K562 (cell line): ENCODE measurements around the gene SLC43A2. TPM values are rescaled to one million over a fixed set of nuclear protein-coding genes. Genes with fewer than 3 reads are reported as not detected.

Experiments used
- ATAC-seq: fragments of 200-7000 bp; cut with Tn5 transposase; 3 replicates; pipeline ENCODE4 v1.9.1; 2020; ENCODE audit warnings: moderate library complexity
- BruUV-seq: library from RNA; stranded (reverse); fragments of 400-500 nt; replicated peaks from 2 replicates; lab custom pipeline; 2021; lab: Mats Ljungman, UMichigan
- CTCF ChIA-PET: fragments of 300-600 bp; formaldehyde crosslinking; extraction: SDS; loops from one replicate; lab custom pipeline; 2021; ENCODE audit warnings: low intra/inter-chr PET ratio; lab: Yijun Ruan, JAX
- POLR2A ChIA-PET: fragments of 300-600, 350-650 bp; sonication (Branson Sonifier 250); formaldehyde crosslinking; extraction: SDS; loops from one replicate; lab custom pipeline; 2021; ENCODE audit warnings: antibody characterized with exemption, inconsistent platforms; lab: Yijun Ruan, JAX
- DNase-seq, 4 experiments: peaks; one replicate each; pipeline versions ENCODE4 v3.0.0 to v3.0.0-alpha.2; 2011 to 2018; ENCODE audit warnings: low spot score in 3 of 4, mixed read lengths in 3 of 4; ENCODE audit errors: extremely low read depth in 1 of 4
- FAIRE-seq: peaks from 2 replicates; lab custom pipeline; 2011; peaks lifted over from hg19 to GRCh38; lab: Jason Lieb, UNC
- H2AFZ ChIP-seq: 2 replicates; pipeline ENCODE4 v1.6.0; 2011; ENCODE audit warnings: low read depth, low read length, control low read depth, inconsistent platforms
- H3K27ac ChIP-seq: fragments of 200-600 bp; 3 replicates; pipeline ENCODE4 v1.8.0; 2011; ENCODE audit warnings: low read depth, mild to moderate bottlenecking, control low read depth, inconsistent platforms, low read length, moderate library complexity, mixed read lengths; ENCODE audit errors: extremely low read depth
- H3K27me3 ChIP-seq, 2 experiments: fragments of 300-600 bp in 1 of 2; 2 replicates in 1 of 2; 3 replicates in 1 of 2; pipeline versions ENCODE4 v1.6.0 to v1.8.0; 2011; ENCODE audit warnings: inconsistent platforms in 2 of 2, low read length in 2 of 2, mild to moderate bottlenecking in 1 of 2, mixed read lengths in 1 of 2, moderate library complexity in 1 of 2; ENCODE audit not compliant: control insufficient read depth in 2 of 2, insufficient read depth in 2 of 2
- H3K36me3 ChIP-seq: fragments of 300-600 bp; 3 replicates; pipeline ENCODE4 v1.8.0; 2011; ENCODE audit warnings: mild to moderate bottlenecking, low read length, inconsistent platforms; ENCODE audit not compliant: control insufficient read depth, insufficient read depth
- H3K4me1 ChIP-seq, 2 experiments: fragments of 200-600 bp in 1 of 2; replicated peaks in 1 of 2; 2 replicates in 1 of 2; 3 replicates in 1 of 2; pipeline versions ENCODE4 v1.5.1 to v1.8.0; 2011; ENCODE audit warnings: inconsistent platforms in 2 of 2, low read length in 2 of 2, mild to moderate bottlenecking in 1 of 2, mixed read lengths in 1 of 2, moderate library complexity in 1 of 2; ENCODE audit not compliant: control insufficient read depth in 2 of 2, insufficient read depth in 2 of 2
- H3K4me2 ChIP-seq: 2 replicates; pipeline ENCODE4 v1.6.1; 2011; ENCODE audit warnings: low read length, control low read depth, inconsistent platforms, mixed read lengths; ENCODE audit not compliant: insufficient read depth
- H3K4me3 ChIP-seq: fragments of 200-600 bp; sonication (generic), shearing (Covaris generic); 2 replicates; pipeline ENCODE4 v1.5.1; 2016; ENCODE audit warnings: control low read depth, inconsistent platforms
- H3K79me2 ChIP-seq: fragments of 200-600 bp; 3 replicates; pipeline ENCODE4 v1.8.0; 2011; ENCODE audit warnings: low read length, inconsistent platforms; ENCODE audit not compliant: control insufficient read depth, insufficient read depth
- H3K9ac ChIP-seq, 2 experiments: 2 replicates each; pipeline versions ENCODE4 v1.6.0 to v1.6.1; 2011; ENCODE audit warnings: low read depth in 2 of 2, low read length in 2 of 2, control low read depth in 1 of 2, inconsistent platforms in 1 of 2, mild to moderate bottlenecking in 1 of 2, mixed read lengths in 1 of 2; ENCODE audit not compliant: insufficient read depth in 1 of 2
- H3K9me1 ChIP-seq: one replicate; pipeline ENCODE4 v1.6.0; 2011; ENCODE audit warnings: inconsistent platforms, mild to moderate bottlenecking, low read length, moderate library complexity; ENCODE audit not compliant: control insufficient read depth, insufficient read depth
- H3K9me3 ChIP-seq: replicated peaks from 2 replicates; pipeline ENCODE4 v1.5.1; 2011; ENCODE audit warnings: low read depth, low read length, inconsistent platforms; ENCODE audit not compliant: control insufficient read depth, insufficient read depth
- H4K20me1 ChIP-seq: replicated peaks from 2 replicates; pipeline ENCODE4 v1.6.1; 2011; ENCODE audit warnings: low read length, inconsistent platforms, mixed read lengths; ENCODE audit not compliant: control insufficient read depth, insufficient read depth
- ARID2 ChIP-seq: fragments of 450-650 bp; IDR thresholded peaks from 2 replicates; pipeline ENCODE4 v1.6.1; 2017; ENCODE audit warnings: antibody characterized with exemption, mild to moderate bottlenecking
- CREB1 ChIP-seq, 2 experiments: sonication (generic) in 1 of 2; formaldehyde crosslinking in 1 of 2; IDR thresholded peaks; 2 replicates each; pipeline versions ENCODE4 v1.6.1 to v1.8.0; 2012 to 2022; ENCODE audit warnings: inconsistent platforms in 1 of 2, mild to moderate bottlenecking in 1 of 2, missing genetic modification reagents in 1 of 2, moderate library complexity in 1 of 2
- CTCFL ChIP-seq: IDR thresholded peaks from 2 replicates; pipeline ENCODE4 v1.6.1; 2011; ENCODE audit warnings: borderline replicate concordance, low read depth, mild to moderate bottlenecking, moderate library complexity, low read length; ENCODE audit not compliant: insufficient read depth, poor library complexity, severe bottlenecking
- DNMT1 ChIP-seq: fragments of 450-650 bp; IDR thresholded peaks from 2 replicates; pipeline ENCODE4 v1.6.1; 2016; ENCODE audit warnings: antibody characterized with exemption, mild to moderate bottlenecking
- PPARD ChIP-seq: fragments of 250-450 bp; sonication (Bioruptor Pico); IDR thresholded peaks from 2 replicates; pipeline ENCODE4 v1.8.0; 2022; ENCODE audit warnings: inconsistent platforms, mild to moderate bottlenecking, moderate library complexity
- SLC30A9 ChIP-seq: fragments of 250-450 bp; sonication (Bioruptor Pico); IDR thresholded peaks from 2 replicates; pipeline ENCODE4 v1.8.0; 2022; ENCODE audit warnings: mild to moderate bottlenecking, moderate library complexity
- ZBTB17 ChIP-seq: fragments of 450-650 bp; formaldehyde crosslinking; IDR thresholded peaks from 2 replicates; pipeline ENCODE4 v1.4.0; 2020; ENCODE audit warnings: mild to moderate bottlenecking
- ZNF232 ChIP-seq: sonication (generic); formaldehyde crosslinking; IDR thresholded peaks from 2 replicates; pipeline ENCODE4 v1.8.0; 2022; ENCODE audit warnings: mild to moderate bottlenecking, missing genetic modification reagents
- WGBS: fragments of 100-300 bp; shearing (Covaris generic); methylation state at CpG from one replicate; pipeline ENCODE4 v1.1.6; 2016; ENCODE audit warnings: low coverage, mixed read lengths; ENCODE audit not compliant: insufficient coverage; ENCODE audit errors: missing lambda C conversion rate; 5-methylcytosine and 5-hydroxymethylcytosine counted together
- in situ Hi-C: fragments of 300-500 bp; cut with MboI; formaldehyde crosslinking; loops from 4 replicates; pipeline ENCODE4 v1.15.0; 2018; ENCODE audit warnings: inconsistent platforms, mixed read lengths
- intact Hi-C: fragments of 100-400 bp; cut with micrococcal nuclease; formaldehyde crosslinking; loops from 2 replicates; pipeline ENCODE4 v1.14.2; 2022
- polyA plus RNA-seq, 8 experiments: library from polyadenylated mRNA; depleted of rRNA in 4 of 8; stranded (reverse) in 5 of 8; unstranded in 3 of 8; fragments of >200 nt; fragmentation: Nextera tagmentation in 2 of 8; fragmentation: Illumina TruSeq in 1 of 8; extraction: Ambion mirVana in 2 of 8; extraction: Trizol in 1 of 8; gene quantifications; 2 replicates each; pipeline versions ENCODE4 v1.2.1 to v1.2.3, GENCODE V29; 2011 to 2014; ENCODE audit warnings: inconsistent platforms in 1 of 8, missing spikeins in 1 of 8
- total RNA-seq, 7 experiments: library from RNA; depleted of rRNA in 6 of 7; stranded (reverse); fragments of >200 nt in 6 of 7; fragmentation: Illumina TruSeq in 2 of 7; extraction: Trizol in 2 of 7; gene quantifications; 2 replicates each; pipeline versions ENCODE4 v1.2.1 to v1.2.3, GENCODE V29; 2011 to 2021; ENCODE audit warnings: low replicate concordance in 1 of 7
- TF ChIP-seq, protein P1 (sequence below): sonication (generic); formaldehyde crosslinking; IDR thresholded peaks from 2 replicates; pipeline ENCODE4 v1.8.0; 2022; ENCODE audit warnings: missing genetic modification reagents, mild to moderate bottlenecking, borderline replicate concordance
- TF ChIP-seq, protein P2 (sequence below): fragments of 450-650 bp; formaldehyde crosslinking; conservative IDR thresholded peaks from 2 replicates; pipeline ENCODE4 v1.4.0; 2022; ENCODE audit warnings: mild to moderate bottlenecking, missing genetic modification characterization

Gene SLC43A2
- total and polyA plus RNA-seq, 9 of the 15 experiments (the other 6 are each of a cell fraction or from before 2014, with no cell fraction given), result 0.03 to 10.2 (median 3.6) TPM

DNA sequence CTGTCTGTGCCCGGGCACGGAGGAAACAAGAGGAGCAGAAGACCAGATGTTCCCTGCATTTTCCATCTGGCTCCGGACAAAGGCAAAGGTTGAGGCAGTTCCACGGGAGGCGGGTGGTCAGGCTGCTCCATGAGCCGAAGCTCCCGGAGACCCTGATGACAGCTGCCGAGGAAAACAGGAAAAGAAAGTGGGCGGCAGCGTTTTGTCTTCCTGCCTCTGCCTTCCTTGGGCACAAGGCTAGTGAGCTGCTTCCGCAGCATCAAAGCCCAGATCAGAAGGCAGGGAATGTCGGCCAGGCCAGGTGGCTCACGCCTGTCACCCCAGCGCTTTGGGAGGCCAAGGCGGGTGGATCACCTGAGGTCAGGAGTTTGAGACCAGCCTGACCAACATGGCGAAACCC, 16.2 kb downstream of the SLC43A2 start:
- H3K4me2 ChIP-seq, result no peak overlapping the region
- no TSS peak for BruUV-seq
- peaks cover 0 to 11% of the 10 kb centered on the region in 2 experiments; a peak in 2 of 5 replicates for H3K4me1 ChIP-seq
- intact Hi-C loops (no loop called here), in situ Hi-C loops (no loop called here)
- no peaks in the 10 kb centered on the region for H4K20me1 ChIP-seq
- H3K79me2 ChIP-seq, result no peaks in the 10 kb centered on the region
- ChIA-PET POLR2A (interaction anchor here (0.6 kb wide), 1 partner anchor 37 kb away, joined by 3 read pairs; no protein-coding TSS in a partner anchor), CTCF (no interaction called here)
- no peak overlapping the region for H3K4me3 ChIP-seq
- no peaks in the 10 kb centered on the region for H3K9me3 ChIP-seq
- TF ChIP-seq ARID2, result no peak
- TF ChIP-seq ZBTB17 (CRISPR knock-in tag), result no peak
- TF ChIP-seq DNMT1, result no peak
- TF ChIP-seq, protein P1, sequence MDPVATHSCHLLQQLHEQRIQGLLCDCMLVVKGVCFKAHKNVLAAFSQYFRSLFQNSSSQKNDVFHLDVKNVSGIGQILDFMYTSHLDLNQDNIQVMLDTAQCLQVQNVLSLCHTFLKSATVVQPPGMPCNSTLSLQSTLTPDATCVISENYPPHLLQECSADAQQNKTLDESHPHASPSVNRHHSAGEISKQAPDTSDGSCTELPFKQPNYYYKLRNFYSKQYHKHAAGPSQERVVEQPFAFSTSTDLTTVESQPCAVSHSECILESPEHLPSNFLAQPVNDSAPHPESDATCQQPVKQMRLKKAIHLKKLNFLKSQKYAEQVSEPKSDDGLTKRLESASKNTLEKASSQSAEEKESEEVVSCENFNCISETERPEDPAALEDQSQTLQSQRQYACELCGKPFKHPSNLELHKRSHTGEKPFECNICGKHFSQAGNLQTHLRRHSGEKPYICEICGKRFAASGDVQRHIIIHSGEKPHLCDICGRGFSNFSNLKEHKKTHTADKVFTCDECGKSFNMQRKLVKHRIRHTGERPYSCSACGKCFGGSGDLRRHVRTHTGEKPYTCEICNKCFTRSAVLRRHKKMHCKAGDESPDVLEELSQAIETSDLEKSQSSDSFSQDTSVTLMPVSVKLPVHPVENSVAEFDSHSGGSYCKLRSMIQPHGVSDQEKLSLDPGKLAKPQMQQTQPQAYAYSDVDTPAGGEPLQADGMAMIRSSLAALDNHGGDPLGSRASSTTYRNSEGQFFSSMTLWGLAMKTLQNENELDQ (CRISPR knock-in tag), result no peak
- TF ChIP-seq CREB1 (IDR thresholded peaks at IDR 0.05), result no peak
- no peak for TF ChIP-seq CREB1 (CRISPR knock-in tag; IDR thresholded peaks at IDR 0.05)
- TF ChIP-seq PPARD, result no peak
- TF ChIP-seq ZNF232 (CRISPR knock-in tag), result no peak
- TF ChIP-seq CTCFL, result no peak
- TF ChIP-seq SLC30A9, result no peak
- TF ChIP-seq, protein P2, sequence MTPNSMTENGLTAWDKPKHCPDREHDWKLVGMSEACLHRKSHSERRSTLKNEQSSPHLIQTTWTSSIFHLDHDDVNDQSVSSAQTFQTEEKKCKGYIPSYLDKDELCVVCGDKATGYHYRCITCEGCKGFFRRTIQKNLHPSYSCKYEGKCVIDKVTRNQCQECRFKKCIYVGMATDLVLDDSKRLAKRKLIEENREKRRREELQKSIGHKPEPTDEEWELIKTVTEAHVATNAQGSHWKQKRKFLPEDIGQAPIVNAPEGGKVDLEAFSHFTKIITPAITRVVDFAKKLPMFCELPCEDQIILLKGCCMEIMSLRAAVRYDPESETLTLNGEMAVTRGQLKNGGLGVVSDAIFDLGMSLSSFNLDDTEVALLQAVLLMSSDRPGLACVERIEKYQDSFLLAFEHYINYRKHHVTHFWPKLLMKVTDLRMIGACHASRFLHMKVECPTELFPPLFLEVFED (CRISPR knock-in tag), result no peak
- no peaks in the 10 kb centered on the region for H3K9me1 ChIP-seq
- 93% methylated on average over 9 of the region's 16 CpGs for WGBS
- no peak for ATAC-seq
- no peak overlapping the region for H3K9ac ChIP-seq
- no peak overlapping the region for H2AFZ ChIP-seq
- H3K36me3 ChIP-seq, result no peaks in the 10 kb centered on the region
- H3K27me3 ChIP-seq, result no peaks in the 10 kb centered on the region
- no peak for FAIRE-seq
- no peak overlapping the region for H3K27ac ChIP-seq
- DNase-seq, result no peak
